ENCODE results near the gene DNAH2.

GRCh38 chr17:7792611-7793010 lies 75.1 kb downstream of the DNAH2 start:
- no peak for TF ChIP-seq FOXM1 (IDR thresholded peaks at IDR 0.05; ENCODE audit: borderline replicate concordance)
- no peak for TF ChIP-seq FOXA1 (IDR thresholded peaks at IDR 0.05)
- TF ChIP-seq FOXK2 (IDR thresholded peaks at IDR 0.05): no peak
- TF ChIP-seq L3MBTL2 (conservative IDR thresholded peaks at IDR 0.05): no peak
- no peak for TF ChIP-seq ELF4 (IDR thresholded peaks at IDR 0.05)
- TF ChIP-seq SUZ12 (IDR thresholded peaks at IDR 0.05): no peak

Data from HEK293T (cell line).